Mesendoderm (in vitro differentiated cells): ENCODE results near the gene TEC.

ENCODE experiments used
- DNase-seq: peaks from one replicate; pipeline ENCODE4 v3.0.0; 2013
- H2AK5ac ChIP-seq: 2 replicates; pipeline ENCODE4 v1.6.1; 2013; ENCODE audit warnings: low read length, inconsistent platforms
- H2BK120ac ChIP-seq: 2 replicates; pipeline ENCODE4 v1.6.1; 2013; ENCODE audit warnings: low read depth, mild to moderate bottlenecking, low read length, moderate library complexity, mixed read lengths
- H2BK15ac ChIP-seq: replicated peaks from 2 replicates; pipeline ENCODE4 v1.6.1; 2013; ENCODE audit warnings: low read depth, mild to moderate bottlenecking, moderate library complexity
- H2BK5ac ChIP-seq: 2 replicates; pipeline ENCODE4 v1.6.1; 2013; ENCODE audit warnings: low read length, inconsistent platforms
- H3K18ac ChIP-seq: 2 replicates; pipeline ENCODE4 v1.6.1; 2013; ENCODE audit warnings: mild to moderate bottlenecking, low read length, mixed read lengths
- H3K23ac ChIP-seq: one replicate; pipeline ENCODE4 v1.6.1; 2013; ENCODE audit warnings: low read length
- H3K27ac ChIP-seq: 2 replicates; pipeline ENCODE4 v1.5.1; 2013; ENCODE audit warnings: low read depth, mild to moderate bottlenecking, inconsistent platforms, low read length, moderate library complexity
- H3K27me3 ChIP-seq: 2 replicates; pipeline ENCODE4 v1.6.1; 2013; ENCODE audit warnings: low read length, control low read depth, mild to moderate bottlenecking, inconsistent platforms; ENCODE audit not compliant: insufficient read depth, poor library complexity
- H3K36me3 ChIP-seq: 2 replicates; pipeline ENCODE4 v1.6.1; 2013; ENCODE audit warnings: low read length, inconsistent platforms; ENCODE audit not compliant: control insufficient read depth, insufficient read depth
- H3K4ac ChIP-seq: one replicate; pipeline ENCODE4 v1.6.1; 2013; ENCODE audit warnings: low read depth, mild to moderate bottlenecking, low read length, moderate library complexity
- H3K4me1 ChIP-seq: 2 replicates; pipeline ENCODE4 v1.6.1; 2013; ENCODE audit warnings: low read depth, low read length, inconsistent platforms; ENCODE audit not compliant: control insufficient read depth
- H3K4me2 ChIP-seq: 2 replicates; pipeline ENCODE4 v1.6.1; 2013; ENCODE audit warnings: low read length
- H3K4me3 ChIP-seq: 2 replicates; pipeline ENCODE4 v1.5.1; 2013; ENCODE audit warnings: mild to moderate bottlenecking, low read length
- H3K56ac ChIP-seq: one replicate; pipeline ENCODE4 v1.6.1; 2013; ENCODE audit warnings: low read length
- H3K79me1 ChIP-seq: 2 replicates; pipeline ENCODE4 v1.6.1; 2013; ENCODE audit warnings: low read length, inconsistent platforms
- H3K79me2 ChIP-seq: 2 replicates; pipeline ENCODE4 v1.6.1; 2013; ENCODE audit warnings: mild to moderate bottlenecking, low read length; ENCODE audit not compliant: control insufficient read depth, insufficient read depth
- H3K9ac ChIP-seq: 2 replicates; pipeline ENCODE4 v1.6.1; 2013; ENCODE audit warnings: low read length, inconsistent platforms
- H4K5ac ChIP-seq: one replicate; pipeline ENCODE4 v1.6.1; 2013; ENCODE audit warnings: low read length
- H4K8ac ChIP-seq: one replicate; pipeline ENCODE4 v1.6.1; 2013; ENCODE audit warnings: low read depth, mild to moderate bottlenecking, control low read depth, low read length, moderate library complexity
- WGBS: extraction: QIAGEN DNeasy Blood & Tissue Kit; methylation state at CpG from one replicate; pipeline ENCODE4 v1.1.7; 2013; ENCODE audit warnings: low lambda C conversion rate, missing lambda C conversion rate; ENCODE audit not compliant: insufficient coverage; ENCODE audit errors: extremely low coverage; 5-methylcytosine and 5-hydroxymethylcytosine counted together

TEC gene

DNA sequence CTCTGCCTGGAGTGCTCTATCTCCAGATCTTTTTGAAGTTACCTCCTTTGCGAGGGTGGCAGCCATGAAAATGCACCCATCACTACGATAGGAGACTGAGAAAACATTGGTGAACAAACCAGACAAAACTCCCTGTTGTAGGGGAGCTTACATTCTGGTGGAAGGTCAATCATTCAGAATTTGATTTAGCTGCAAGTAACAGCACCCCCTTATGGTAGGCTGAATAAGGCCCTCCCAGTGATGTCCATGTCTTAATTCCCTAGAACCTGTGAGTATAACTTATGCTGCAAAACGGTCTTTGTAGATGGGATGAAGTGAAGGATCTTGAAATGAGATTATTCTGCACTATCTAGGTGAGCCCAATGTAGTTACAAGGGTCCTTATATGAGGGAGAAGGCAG, 5.6 kb upstream of the TEC start:
- H3K4me2 ChIP-seq, result no peak overlapping the region
- no peak overlapping the region for H4K8ac ChIP-seq
- peak; percentile 60 for DNase-seq
- H3K79me2 ChIP-seq, result no peaks in the 10 kb centered on the region
- no peaks in the 10 kb centered on the region for H3K27me3 ChIP-seq
- H3K36me3 ChIP-seq, result no peaks in the 10 kb centered on the region
- no peak overlapping the region for H3K4me3 ChIP-seq
- no peak overlapping the region for H2BK15ac ChIP-seq
- no peak overlapping the region for H3K56ac ChIP-seq
- H3K79me1 ChIP-seq, result no peaks in the 10 kb centered on the region
- H4K5ac ChIP-seq, result no peak overlapping the region
- no peak overlapping the region for H2AK5ac ChIP-seq
- no peak overlapping the region for H2BK5ac ChIP-seq
- no peak overlapping the region for H2BK120ac ChIP-seq
- no peak overlapping the region for H3K23ac ChIP-seq
- no peak overlapping the region for H3K9ac ChIP-seq
- no peaks in the 10 kb centered on the region for H3K4me1 ChIP-seq
- H3K18ac ChIP-seq, result no peak overlapping the region
- WGBS, result no CpG with 5 or more reads among the region's 3 CpGs
- H3K27ac ChIP-seq, result no peak overlapping the region
- H3K4ac ChIP-seq, result no peak overlapping the region

DNA sequence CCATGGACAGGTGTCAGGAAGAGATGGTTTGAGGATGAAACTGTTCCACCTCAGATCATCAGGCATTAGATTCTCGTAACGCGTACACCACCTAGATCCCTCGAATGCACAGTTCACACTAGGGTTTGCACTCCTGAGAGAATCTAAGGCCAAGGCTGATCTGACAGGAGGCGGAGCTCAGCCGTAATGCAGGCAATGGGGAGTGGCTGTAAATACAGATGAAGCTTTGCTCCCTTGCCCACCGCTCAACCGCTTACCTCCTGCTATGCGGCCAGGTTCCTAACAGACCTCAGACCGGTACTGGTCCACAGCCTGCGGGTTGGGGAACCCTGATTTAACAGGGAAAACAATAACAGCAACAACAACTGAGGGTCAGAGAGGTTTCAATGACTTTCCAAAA, 2.0 kb upstream of the TEC start:
- no CpG with 5 or more reads among the region's 11 CpGs for WGBS
- no peaks in the 10 kb centered on the region for H3K27me3 ChIP-seq

DNA sequence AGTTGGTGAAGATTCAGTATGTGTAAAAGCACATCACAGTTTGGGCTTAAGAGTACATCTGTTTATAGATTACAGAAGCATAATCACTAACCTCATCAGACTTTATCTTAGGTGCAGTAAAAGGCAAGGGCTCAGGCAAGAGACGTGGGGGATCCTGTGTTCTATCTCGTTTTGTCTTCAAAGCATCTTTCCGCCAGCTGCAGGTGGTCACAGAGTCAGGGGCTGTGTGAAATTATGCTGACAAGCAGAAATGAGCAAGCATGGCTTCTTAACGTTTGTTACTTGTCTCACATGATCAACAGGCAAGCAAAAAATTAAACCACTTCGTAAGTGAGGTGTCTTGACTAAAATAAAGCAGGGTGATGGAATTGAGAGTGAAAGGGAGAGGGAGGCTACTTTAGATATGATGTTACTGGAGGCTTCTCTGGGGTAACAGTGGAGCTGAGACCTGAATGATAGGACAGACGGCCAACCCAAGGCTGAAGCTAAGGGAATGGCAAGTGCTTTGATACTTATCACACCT, 1.4 kb upstream of the TEC start:
- Histone ChIP-seq H4K5ac (no peak overlapping the region), H3K18ac (no peak overlapping the region), H2BK120ac (no peak overlapping the region), H3K36me3 (no peaks in the 10 kb centered on the region), H3K4me2 (no peak overlapping the region), H3K23ac (no peak overlapping the region), H2AK5ac (no peak overlapping the region), H3K4me3 (no peak overlapping the region), H3K4me1 (no peaks in the 10 kb centered on the region), H3K4ac (no peak overlapping the region), H3K79me1 (no peaks in the 10 kb centered on the region), H3K79me2 (no peaks in the 10 kb centered on the region), H3K27me3 (no peaks in the 10 kb centered on the region), H2BK5ac (no peak overlapping the region), H4K8ac (no peak overlapping the region), H3K9ac (no peak overlapping the region), H2BK15ac (no peak overlapping the region), H3K27ac (no peak overlapping the region), H3K56ac (no peak overlapping the region)
- peak; percentile 8 for DNase-seq
- WGBS, result no CpG with 5 or more reads among the region's 6 CpGs

More for the DNA sequence above, 2.0 kb upstream of the TEC start:
- no peak overlapping the region for H4K5ac ChIP-seq
- H3K79me2 ChIP-seq, result no peaks in the 10 kb centered on the region
- H4K8ac ChIP-seq, result no peak overlapping the region
- no peak overlapping the region for H3K18ac ChIP-seq
- no peak overlapping the region for H2BK120ac ChIP-seq
- H2BK5ac ChIP-seq, result no peak overlapping the region
- no peak overlapping the region for H2BK15ac ChIP-seq
- H3K79me1 ChIP-seq, result no peaks in the 10 kb centered on the region
- no peak overlapping the region for H3K27ac ChIP-seq
- H2AK5ac ChIP-seq, result no peak overlapping the region
- H3K4ac ChIP-seq, result no peak overlapping the region
- no peaks in the 10 kb centered on the region for H3K4me1 ChIP-seq
- no peak overlapping the region for H3K4me3 ChIP-seq
- no peak overlapping the region for H3K9ac ChIP-seq
- no peak for DNase-seq
- no peak overlapping the region for H3K56ac ChIP-seq
- no peaks in the 10 kb centered on the region for H3K36me3 ChIP-seq
- no peak overlapping the region for H3K4me2 ChIP-seq
- no peak overlapping the region for H3K23ac ChIP-seq

DNA sequence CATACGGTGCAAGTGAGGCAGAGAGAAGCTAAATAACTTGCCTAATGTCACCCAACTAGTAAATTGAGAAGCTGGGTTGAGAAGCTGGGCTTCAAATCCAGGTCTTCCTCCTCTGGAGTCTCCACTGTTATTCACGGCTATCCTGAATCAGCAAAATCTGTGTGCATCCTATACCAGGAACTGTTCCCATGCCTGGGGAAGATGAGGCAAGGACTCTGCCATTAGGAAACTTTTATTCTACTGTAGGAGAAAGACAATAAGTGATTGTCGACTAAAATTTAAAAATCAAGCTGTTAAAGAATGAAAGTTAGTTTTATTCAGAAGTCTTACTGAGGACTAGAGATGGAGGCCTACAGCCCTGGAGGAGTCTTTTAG, 872 bp upstream of the TEC start:
- Histone ChIP-seq H3K4me3 (no peak overlapping the region), H3K4ac (no peak overlapping the region), H3K4me2 (peak overlapping the region; percentile 39), H2BK15ac (no peak overlapping the region), H4K8ac (no peak overlapping the region), H3K27ac (no peak overlapping the region), H4K5ac (no peak overlapping the region), H2AK5ac (no peak overlapping the region), H3K79me2 (no peaks in the 10 kb centered on the region), H2BK5ac (no peak overlapping the region), H3K23ac (no peak overlapping the region), H3K79me1 (no peaks in the 10 kb centered on the region), H3K9ac (peak overlapping the region; percentile 68), H3K18ac (no peak overlapping the region), H3K56ac (peak overlapping the region; percentile 87), H3K36me3 (no peaks in the 10 kb centered on the region), H3K4me1 (no peaks in the 10 kb centered on the region), H3K27me3 (no peaks in the 10 kb centered on the region), H2BK120ac (no peak overlapping the region)
- DNase-seq, result no peak
- no CpG with 5 or more reads among the region's 3 CpGs for WGBS

DNA sequence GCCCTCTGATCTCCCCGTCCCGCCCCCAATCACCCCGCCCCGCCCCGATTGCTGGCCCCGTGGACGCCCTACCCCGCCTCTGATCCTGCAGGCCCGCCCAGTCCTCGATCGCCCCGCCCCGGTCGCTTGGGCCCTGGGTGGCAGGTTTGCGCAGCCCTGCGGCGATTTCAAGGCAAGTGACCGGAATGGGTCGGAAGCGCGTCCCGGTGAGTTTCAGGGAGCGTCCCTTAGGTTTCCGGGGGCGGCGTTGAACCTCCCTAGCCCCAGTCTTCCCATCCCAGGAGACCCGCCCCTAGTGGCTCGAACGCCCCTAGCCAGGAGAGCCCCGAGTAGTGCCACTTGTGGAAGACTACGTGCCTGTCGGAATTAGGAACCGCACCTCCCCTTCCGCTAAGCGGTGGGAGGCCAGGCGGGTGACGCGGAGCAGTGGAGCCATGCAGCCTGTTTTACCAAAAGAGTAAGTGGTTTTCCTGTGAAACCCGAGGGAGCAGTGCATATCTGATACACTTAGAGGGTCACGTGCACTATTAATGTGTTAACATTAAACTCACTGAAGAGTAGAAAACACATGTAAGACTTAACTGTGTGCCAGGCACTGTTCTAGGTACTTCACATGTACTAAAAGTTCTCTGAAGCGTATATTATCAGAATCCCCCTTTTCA, 354 bp upstream of the TEC start:
- H2AK5ac ChIP-seq, result no peak overlapping the region

DNA sequence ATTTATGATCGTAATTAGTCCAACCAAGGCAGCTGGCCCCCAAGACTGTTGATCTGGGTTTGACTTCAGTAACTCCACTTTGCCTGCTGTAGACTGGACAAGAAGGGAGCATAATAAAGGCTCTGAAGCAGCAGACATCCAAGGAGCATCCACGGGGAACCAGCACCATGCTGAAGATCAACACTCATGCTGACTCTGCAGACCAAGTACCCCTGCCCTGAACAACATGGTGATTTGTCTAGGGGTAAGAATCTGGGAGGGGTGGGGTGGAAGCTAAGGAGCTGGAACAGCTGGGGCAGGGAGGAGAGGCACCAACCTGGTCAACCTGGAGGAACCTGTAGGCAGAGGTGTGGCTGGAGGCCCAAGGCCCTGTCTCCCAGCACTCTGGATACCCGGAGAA, 2.1 kb downstream of the TEC start:
- H3K56ac ChIP-seq, result no peak overlapping the region
- no peak overlapping the region for H4K5ac ChIP-seq
- H3K9ac ChIP-seq, result no peak overlapping the region
- no peak overlapping the region for H2BK120ac ChIP-seq
- no peaks in the 10 kb centered on the region for H3K79me1 ChIP-seq
- no peak overlapping the region for H2AK5ac ChIP-seq
- no peak overlapping the region for H3K18ac ChIP-seq
- no peak overlapping the region for H3K27ac ChIP-seq
- no peak for DNase-seq
- H3K4me1 ChIP-seq, result no peaks in the 10 kb centered on the region
- no peak overlapping the region for H3K4me2 ChIP-seq
- H3K79me2 ChIP-seq, result no peaks in the 10 kb centered on the region
- H3K27me3 ChIP-seq, result no peaks in the 10 kb centered on the region
- H4K8ac ChIP-seq, result no peak overlapping the region
- no peak overlapping the region for H3K4me3 ChIP-seq
- no peak overlapping the region for H2BK15ac ChIP-seq
- WGBS, result no CpG with 5 or more reads among the region's 3 CpGs
- no peaks in the 10 kb centered on the region for H3K36me3 ChIP-seq
- no peak overlapping the region for H3K23ac ChIP-seq
- H2BK5ac ChIP-seq, result no peak overlapping the region
- H3K4ac ChIP-seq, result no peak overlapping the region

More for the DNA sequence above, 354 bp upstream of the TEC start:
- H2BK5ac ChIP-seq, result no peak overlapping the region
- no peak overlapping the region for H3K27ac ChIP-seq
- H4K5ac ChIP-seq, result no peak overlapping the region
- peak overlapping the region; percentile 59 for H3K4me3 ChIP-seq
- H3K56ac ChIP-seq, result peak overlapping the region; percentile 87
- no peak overlapping the region for H3K4ac ChIP-seq
- no peak overlapping the region for H3K23ac ChIP-seq
- H3K4me2 ChIP-seq, result peak overlapping the region; percentile 41
- no CpG with 5 or more reads among the region's 41 CpGs for WGBS
- H3K27me3 ChIP-seq, result no peaks in the 10 kb centered on the region
- peak overlapping the region; percentile 68 for H3K9ac ChIP-seq
- no peaks in the 10 kb centered on the region for H3K36me3 ChIP-seq
- no peak overlapping the region for H2BK15ac ChIP-seq
- H3K18ac ChIP-seq, result no peak overlapping the region
- H3K4me1 ChIP-seq, result no peaks in the 10 kb centered on the region
- H2BK120ac ChIP-seq, result no peak overlapping the region
- peak; percentile 94 for DNase-seq
- H3K79me1 ChIP-seq, result no peaks in the 10 kb centered on the region
- no peaks in the 10 kb centered on the region for H3K79me2 ChIP-seq
- H4K8ac ChIP-seq, result no peak overlapping the region
